ENCODE data around the gene KRT83.
"Not testable (repeated sequence)": the region's sequence is repeated elsewhere in the genome, so short reads cannot be mapped to it uniquely, and the experiment has no call there.

KRT83 gene

GRCh38 chr12:52310622-52311284, 10.4 kb downstream of the KRT83 start:
- no peak for DNase-seq (ENCODE audit: low read depth, low spot score)

DNA sequence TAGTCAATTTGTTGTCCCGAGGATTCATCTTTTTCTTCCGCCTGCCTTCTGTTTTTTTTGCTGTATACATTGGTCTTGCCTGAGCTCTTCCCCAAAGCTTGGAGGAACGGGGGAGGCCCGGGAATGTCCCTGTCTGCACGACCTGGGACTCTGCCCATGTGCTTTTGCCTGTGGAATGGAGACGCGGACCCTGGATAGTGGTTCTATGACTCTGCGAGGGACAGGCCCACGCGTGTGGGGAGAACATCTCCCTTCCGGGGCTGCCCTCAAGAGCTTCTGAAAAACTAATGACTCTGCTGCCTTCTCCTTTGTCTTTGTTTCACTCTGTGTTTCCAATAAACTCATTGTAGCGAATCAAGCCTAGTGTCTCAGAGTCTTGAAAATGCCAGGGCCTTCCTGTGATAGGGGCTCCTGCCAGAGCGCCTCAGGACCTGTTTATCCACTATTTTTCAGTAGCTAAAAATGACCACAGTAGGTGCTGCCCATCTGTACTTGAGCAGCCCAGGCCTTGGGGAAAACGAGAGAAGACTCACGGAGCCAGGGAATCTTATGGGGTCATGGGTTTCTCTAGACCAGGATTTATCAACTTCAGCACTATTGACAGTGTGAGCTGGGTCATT, 12.3 kb downstream of the KRT83 start:
- no peak for DNase-seq (ENCODE audit: low read depth, low spot score)

- no peak for DNase-seq (ENCODE audit: low read depth, low spot score)
Measured at GRCh38 chr12:52307836-52308805, 13.1 kb downstream of the KRT83 start.

DNA sequence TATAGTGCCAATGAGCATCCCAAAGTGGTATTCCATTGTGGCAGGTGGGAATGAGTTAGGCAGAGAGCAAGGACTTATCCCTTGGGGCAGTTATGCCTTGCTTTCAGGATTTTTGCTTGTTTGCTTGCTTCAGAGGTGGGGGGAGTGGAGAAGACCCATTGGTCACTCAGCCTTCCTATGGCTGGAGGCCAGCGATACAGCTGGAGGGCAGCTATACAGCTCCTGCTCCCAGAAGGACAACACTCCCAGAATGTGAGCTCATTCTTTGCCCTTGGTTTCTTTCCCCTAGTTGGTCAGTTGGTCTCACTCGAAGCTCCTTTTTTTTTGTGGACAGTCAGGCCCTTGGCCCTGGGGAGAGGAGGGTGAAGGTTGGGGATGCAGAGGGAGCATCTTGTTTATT, 14.5 kb downstream of the KRT83 start:
- no peak for DNase-seq (ENCODE audit: low read depth, low spot score)

DNA sequence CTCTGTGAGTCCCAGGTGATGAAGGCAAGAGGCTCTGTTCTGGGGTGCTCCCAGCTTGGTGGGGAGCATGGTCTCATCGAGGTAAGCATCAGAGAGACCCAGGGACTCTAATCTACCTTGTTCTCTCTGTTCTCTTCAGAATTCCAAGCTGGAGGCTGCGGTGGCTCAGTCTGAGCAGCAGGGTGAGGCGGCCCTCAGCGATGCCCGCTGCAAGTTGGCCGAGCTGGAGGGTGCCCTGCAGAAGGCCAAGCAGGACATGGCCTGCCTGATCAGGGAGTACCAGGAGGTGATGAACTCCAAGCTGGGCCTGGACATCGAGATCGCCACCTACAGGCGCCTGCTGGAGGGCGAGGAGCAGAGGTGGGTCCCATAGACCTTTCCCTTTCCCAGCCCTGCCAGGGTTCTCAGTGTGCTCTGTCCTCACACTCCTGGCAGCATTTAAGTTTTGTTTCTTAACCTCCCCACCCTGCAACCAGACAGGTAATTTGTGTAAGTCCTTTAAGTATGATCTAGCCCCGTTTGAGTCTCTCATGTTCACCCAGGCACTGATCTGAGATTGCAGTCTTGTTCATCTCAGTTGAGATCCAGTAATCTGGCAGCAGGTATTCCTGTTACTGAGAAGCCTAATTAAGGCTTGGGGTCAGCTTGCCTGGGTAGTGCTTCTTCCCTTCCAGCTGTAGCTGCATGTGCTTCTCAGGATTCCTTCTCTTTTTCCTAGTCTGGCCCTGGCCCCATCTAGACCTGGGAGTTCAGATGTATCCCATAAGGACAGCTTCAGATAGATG, 15.1 kb downstream of the KRT83 start:
- no peak for DNase-seq (ENCODE audit: low read depth, low spot score)

- DNase-seq (ENCODE audit: low read depth, low spot score): not testable (repeated sequence)
Measured at GRCh38 chr12:52304941-52305411, 16.2 kb downstream of the KRT83 start.

GRCh38 chr12:52302242-52302914, 18.8 kb downstream of the KRT83 start:
- DNase-seq (ENCODE audit: low read depth, low spot score): not testable (repeated sequence)

DNA sequence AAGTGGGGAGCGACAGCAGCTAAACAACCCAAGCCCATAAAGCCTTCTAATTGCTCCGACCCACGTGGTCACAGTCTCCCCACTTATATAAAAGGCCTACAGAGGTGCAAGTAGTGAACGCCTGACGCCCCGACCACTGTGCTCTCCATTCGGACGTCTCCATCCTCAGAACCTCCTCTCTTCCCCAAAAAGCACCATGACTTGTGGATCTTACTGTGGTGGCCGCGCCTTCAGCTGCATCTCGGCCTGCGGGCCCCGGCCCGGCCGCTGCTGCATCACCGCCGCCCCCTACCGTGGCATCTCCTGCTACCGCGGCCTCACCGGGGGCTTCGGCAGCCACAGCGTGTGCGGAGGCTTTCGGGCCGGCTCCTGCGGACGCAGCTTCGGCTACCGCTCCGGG, 19.5 kb downstream of the KRT83 start:
- not testable (repeated sequence) for DNase-seq (ENCODE audit: low read depth, low spot score)

DNA sequence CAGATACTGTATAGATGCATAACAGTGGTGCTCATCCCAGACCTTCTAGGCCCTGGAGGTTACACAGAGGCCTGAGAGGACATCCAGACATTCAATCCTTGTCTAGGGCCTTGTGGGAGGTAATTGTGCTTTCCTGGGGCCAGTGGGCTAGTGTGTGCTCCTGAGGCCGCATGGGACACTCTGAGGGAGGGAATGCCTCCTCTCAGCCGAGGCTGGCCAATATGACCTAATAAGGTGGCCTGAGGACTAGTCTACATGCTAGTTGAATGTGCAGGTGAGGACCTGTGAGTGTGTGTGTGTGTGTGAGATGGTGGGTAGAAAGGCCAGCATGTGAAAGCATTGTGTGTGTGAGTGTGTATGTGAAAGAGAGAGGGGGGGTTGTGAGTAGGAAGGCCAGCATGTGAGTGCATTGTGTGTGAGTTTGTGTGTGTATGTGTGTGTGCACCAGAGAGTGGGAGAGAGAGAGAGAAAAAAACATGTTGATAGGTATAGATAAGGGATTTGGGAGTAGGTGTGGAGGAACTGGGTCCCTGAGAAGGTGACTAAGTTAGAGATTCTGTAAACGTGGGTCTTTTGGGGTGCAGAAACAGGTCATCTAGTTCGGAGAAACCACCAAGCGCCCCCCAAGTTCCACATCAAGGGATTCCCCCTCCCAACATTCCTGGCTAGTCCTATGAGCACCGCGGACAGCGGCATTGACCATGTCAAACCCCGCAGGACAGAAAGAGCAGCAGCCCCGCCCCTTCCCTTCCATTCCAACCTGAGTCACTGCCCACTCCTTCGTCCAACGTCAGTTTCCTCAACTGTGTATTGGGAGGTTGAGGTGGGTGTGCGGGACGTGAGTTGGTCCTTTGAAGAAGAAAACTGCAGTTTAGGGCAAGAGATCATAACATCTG, 20.2 kb downstream of the KRT83 start:
- no peak for DNase-seq (ENCODE audit: low read depth, low spot score)

- no peak for DNase-seq (ENCODE audit: low read depth, low spot score)
Measured at GRCh38 chr12:52298677-52299190, 22.5 kb downstream of the KRT83 start.

DNA sequence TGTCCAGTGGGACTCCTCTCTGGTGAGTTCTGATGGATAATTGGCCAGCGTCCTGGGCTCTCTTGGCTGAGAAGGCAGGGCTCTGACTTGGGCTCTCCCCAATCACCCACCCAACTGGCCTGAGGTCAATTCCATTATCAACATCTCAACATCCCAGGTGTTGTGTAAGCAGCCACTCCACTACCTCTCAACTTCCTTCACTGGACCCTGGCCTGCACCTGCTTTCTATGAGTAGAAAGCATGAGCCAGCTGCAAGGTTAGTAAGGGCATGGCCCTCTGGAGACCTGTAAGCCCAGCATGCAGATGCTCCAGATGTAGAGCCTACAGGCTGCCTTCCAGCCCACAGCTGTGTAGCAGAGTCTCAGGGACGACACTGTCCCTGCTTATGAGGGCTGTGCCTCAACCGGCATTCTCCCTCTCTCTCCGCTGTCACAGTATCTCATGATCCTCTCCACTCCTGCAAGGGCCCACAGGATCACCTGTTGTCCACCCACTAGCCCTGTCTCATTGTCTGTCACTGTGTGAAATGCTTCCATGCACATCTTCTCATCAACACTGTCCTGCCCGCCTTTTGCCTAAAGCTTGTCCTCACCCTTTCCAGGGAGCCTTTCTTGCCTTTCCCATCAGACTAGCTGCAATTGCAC, 24.5 kb downstream of the KRT83 start:
- DNase-seq (ENCODE audit: low read depth, low spot score): no peak

- no peak for DNase-seq (ENCODE audit: low read depth, low spot score)
Measured at GRCh38 chr12:52295663-52296062, 25.5 kb downstream of the KRT83 start.

DNA sequence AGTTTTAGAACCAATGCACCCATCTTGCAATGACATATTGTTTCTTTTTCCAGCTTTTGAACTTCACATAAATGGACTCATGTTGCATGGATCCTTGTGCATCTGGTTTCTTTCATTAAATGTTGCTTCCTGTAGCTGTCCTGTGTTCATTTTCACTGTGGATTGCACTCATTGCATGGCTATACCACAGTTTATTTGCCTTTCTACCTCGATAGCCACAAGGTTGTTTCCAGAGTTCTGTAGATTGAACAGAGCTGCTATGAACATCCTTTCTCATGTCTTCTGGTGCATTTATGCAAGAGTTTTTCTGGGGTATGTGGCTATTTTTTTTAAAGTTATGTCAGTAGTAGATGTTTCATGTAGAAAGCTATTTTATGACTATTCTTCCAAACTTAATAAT, 26.4 kb downstream of the KRT83 start:
- no peak for DNase-seq (ENCODE audit: low read depth, low spot score)

- DNase-seq (ENCODE audit: low read depth, low spot score): no peak
Measured at GRCh38 chr12:52293926-52294325, 27.3 kb downstream of the KRT83 start.

DNA sequence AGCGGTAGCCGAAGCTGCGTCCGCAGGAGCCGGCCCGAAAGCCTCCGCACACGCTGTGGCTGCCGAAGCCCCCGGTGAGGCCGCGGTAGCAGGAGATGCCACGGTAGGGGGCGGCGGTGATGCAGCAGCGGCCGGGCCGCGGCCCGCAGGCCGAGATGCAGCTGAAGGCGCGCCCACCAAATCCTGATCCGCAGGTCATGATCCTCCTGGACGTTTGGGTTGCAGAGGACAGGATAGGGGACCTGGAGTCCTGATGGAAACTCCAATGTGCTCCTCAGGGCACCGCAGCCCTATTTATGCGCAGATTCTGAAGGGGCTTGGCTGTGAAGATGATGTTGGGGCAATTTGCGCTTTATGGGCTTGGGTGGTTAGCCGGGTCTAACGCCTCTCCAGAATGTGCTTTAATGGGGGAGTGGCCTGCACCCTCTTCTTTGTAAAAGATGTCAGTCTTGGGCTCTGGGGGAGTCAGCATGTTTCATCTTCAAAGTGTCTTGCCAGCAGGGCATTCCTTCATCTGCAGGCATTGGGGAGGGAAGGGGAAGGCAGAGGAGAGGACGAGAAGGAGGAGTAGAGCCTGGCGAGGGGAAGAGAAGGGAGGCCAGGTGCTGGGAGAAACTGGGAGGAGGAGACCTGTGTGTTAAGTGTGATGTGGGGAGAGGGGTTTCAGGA, 29.8 kb downstream of the KRT83 start, which contains the start of gene KRT81:
KRT81 (minus strand) TSS at position 268 of the 669 bp plus-strand sequence; CDS start at position 199, 69 bp downstream.
- DNase-seq (ENCODE audit: low read depth, low spot score): no peak

DNA sequence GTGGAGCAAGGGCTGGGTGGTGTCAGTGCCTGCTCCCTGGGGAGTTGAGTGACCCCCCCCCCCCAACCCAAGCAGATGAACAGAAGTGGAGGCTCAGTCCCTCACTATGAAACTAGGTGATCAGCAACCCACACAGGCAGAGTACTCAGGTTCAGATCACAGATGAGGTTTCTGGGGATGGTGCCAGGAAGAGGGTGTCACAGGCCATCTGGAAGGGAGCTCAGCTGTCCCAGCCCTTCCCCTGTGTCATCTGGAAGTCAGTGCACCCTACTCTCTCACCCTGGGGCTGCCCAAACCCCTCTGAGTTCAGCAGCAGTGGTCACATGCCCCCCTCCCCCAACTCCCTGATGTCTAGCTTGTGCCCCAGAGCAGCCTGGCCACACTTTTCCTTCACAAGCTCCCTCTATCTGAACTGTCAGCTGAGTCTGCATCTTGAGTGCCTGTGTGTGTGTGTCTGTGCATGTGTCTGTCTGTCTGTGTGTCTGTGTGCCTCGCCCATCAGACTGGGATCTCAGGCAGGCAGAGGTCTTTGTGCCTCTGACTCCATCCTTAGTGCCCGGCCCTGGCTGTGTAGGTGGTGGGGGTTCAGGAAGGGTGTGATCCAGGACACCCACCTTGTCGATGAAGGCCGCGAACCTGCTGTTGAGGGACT, 30.6 kb downstream of the KRT83 start:
- not testable (repeated sequence) for DNase-seq (ENCODE audit: low read depth, low spot score)

DNA sequence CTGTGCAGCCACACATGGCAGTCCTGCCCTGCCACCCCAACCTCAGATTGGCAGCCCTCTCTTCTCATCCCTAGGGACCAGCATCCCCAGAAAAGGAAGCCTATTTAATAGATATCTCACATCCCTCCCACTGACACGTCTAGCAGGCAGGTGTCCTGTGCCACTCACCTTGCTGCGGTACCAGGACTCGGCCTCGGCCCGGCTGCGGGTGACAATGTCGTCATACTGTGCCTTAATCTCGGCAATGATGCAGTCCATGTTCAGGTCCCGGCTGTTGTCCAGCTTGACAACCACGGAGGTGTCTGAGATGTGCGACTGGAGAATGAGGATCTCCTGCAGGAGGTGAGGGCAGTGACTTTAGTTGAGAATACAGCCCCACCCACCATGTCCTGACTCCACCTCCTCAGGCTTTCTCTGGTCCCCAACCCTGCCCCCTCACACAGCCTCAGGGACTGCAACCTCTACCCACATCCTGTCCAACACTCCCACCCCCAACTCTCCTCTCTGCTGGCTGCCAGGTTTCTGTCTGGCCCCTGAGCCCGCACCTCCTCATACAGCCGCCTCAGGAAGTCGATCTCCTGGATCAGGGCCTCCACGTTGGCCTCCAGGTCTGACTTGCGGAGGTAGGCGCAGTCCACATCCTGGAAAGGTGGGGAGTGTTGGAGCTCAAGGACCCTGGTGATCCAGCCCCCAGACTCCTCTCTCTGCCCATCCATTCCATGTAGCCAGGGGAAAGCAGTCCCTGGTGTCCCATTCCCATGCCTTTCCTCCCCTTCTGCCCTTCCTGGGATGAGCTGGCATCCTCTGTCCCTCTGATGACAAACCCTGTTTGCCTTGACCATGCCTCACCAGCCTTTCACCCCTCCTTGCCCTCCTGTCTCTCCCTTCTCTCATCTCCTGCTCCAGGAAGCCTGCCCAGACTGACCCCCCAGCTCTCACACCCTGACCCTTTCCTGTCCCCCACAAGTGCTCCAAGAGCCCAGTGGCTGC, 33.1 kb downstream of the KRT83 start:
- DNase-seq (ENCODE audit: low read depth, low spot score): not testable (repeated sequence)
